GM19397 (cell line): Measurements from ENCODE around the gene LCE6A.

ENCODE experiments used
- ATAC-seq: cut with Tn5 transposase; IDR thresholded peaks from one replicate; pipeline ENCODE4 v1.9.1; 2021; ENCODE audit warnings: mild to moderate bottlenecking, moderate library complexity; ENCODE audit not compliant: unreplicated experiment

The LCE6A gene, protein sequence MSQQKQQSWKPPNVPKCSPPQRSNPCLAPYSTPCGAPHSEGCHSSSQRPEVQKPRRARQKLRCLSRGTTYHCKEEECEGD

DNA sequence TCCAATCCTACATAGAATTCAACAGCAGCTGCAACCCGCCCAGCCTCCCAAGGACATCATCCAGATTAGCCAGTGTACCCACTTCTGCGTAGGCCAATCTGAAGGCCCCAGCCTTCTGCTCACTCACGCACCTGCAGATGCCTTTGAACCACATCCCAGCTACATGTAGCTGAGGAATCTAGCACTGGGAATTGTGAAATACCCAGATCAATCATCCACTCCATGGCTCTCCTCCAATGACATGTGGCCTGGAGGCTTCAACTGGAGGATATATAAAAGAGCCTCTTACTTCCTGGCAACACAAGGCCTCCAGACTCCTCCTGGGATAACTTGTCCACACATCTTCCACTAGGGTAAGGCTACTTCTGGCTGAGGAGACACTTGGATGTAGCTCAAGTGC is at the start of gene LCE6A:
TSS of gene LCE6A (plus strand) at position 301 of the 400 bp plus-strand sequence. CDS start 665 bp downstream, outside the sequence.
- ATAC-seq = no peak

DNA sequence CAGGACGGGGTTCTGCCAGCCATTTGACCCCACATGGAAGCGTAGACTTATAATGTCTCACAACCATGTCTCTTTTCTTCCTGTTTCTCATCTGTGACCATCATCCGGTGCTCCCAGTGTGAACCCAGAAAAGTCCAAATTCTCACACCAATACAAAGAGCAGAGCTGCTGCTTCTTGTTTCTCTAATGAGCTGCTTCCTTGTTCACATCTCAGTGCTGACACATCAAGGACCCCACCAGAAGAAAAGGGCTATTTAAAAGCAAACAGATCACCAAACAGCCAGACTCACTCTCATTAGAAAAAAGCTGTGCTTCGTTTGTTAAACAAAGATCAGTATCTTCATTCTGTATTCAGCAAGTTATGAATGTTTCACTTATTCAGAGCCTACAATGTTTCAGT is 47.0 kb upstream of the LCE6A start:
- ATAC-seq = no peak

- no peak for ATAC-seq
These were observed 46.2 kb upstream of the LCE6A start, which contains the start of gene LCE1D for GRCh38 chr1:152796421-152796820. Gene LCE1D, plus strand, starts transcription at chr1:152796721. Its CDS starts 1,074 bp downstream, at chr1:152797795.

GRCh38 chr1:152801333-152801732 is 41.3 kb upstream of the LCE6A start:
- ATAC-seq = no peak

DNA sequence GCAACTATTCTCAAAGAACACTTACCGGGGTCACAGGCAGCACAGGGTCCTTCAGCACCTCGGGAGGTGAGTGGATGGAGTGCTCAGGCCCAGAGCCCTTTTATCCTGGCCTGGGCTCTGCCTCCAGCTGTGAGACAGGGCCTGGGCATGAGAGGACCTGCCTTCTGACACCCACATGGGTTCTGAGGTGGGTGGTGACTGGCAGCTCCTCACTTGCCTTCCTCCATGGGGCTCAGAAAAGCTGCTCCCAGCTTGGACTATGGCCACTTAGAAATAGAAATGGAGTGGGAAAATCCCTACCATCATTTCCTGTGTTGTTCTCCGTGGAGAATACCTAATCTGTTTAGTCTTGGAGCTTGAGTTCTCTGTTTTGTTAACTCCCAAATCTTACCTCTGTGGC is 36.1 kb upstream of the LCE6A start, which contains the start of gene LCE1C:
TSS of gene LCE1C (minus strand) at position 76 of the 400 bp plus-strand sequence. CDS start 1,173 bp downstream, outside the sequence.
- ATAC-seq = no peak

DNA sequence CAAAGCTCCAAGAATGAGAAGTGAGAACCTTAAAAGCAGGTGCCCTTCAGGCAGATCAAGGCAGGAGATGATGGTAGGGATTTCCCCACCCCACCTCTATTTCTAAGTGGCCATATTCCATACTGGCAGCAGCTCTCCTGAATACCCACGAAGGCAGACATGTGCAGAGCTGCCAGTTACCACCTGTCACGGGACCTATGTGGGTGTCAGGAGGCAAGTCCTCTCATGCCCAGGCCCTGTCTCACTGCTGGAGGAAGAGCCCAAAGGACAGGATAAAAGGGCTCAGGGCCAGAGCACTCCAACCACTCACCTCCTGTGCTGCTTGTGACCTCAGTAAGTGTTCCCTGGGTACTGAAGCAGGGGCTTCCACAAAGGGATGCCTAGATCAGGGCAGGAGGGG is 31.6 kb upstream of the LCE6A start:
- ATAC-seq = no peak

GRCh38 chr1:152811671-152812070 is 31.0 kb upstream of the LCE6A start, which contains the start of gene LCE1B:
Gene LCE1B, plus strand, starts transcription at chr1:152811971. Its CDS starts 476 bp downstream, at chr1:152812447.
- no peak for ATAC-seq

DNA sequence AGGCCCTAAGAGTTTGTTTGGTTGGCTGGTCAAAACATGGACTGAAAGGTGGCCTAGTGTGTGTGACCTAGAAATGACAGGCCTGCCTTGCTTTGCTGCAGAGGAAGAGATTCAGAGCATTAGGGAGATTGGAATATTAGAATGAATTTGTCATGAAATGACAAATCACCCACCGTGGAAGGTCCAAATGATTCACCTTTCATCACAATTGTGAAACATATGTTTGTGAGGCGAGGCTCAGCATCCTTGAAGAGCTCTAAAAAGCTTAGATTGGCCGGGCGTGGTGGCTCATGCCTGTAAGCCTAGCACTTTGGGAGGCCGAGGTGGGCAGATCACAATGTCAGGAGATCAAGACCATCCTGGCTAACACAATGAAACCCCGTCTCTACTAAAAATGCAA is 25.3 kb upstream of the LCE6A start:
- no peak for ATAC-seq

- no peak for ATAC-seq
These were observed 19.4 kb upstream of the LCE6A start for GRCh38 chr1:152823294-152823693.

- no peak for ATAC-seq
These were observed 17.7 kb upstream of the LCE6A start for GRCh38 chr1:152824964-152825363.

- ATAC-seq = no peak
These were observed 15.5 kb upstream of the LCE6A start, which contains the start of gene LCE1A for GRCh38 chr1:152827173-152827572. Gene LCE1A, plus strand, starts transcription at chr1:152827473. Its CDS starts 0 bp downstream, at chr1:152827473.

- no peak for ATAC-seq
These were observed 5.8 kb upstream of the LCE6A start for GRCh38 chr1:152836870-152837269.

DNA sequence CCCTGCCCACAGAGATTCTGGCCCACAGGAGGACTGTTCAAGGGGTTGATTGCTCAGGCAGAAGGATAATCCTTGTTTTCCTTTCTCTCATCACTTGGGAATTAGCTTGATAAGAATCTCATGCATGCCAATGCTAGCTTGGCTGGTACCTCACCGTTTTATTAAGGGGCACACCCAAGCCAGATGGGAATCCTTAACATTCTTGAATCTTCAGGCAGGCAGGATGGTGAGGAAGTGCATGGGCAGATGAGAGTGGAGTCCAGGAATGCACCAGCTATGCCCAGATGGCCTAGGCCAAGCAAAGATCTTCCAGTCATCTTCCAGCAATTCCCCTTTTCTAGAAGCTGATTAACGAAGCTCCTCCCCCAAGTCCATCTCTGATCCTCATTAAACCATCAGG is 13.0 kb downstream of the LCE6A start:
- no peak for ATAC-seq

GRCh38 chr1:152858062-152858461 is 15.4 kb downstream of the LCE6A start:
- ATAC-seq = no peak

DNA sequence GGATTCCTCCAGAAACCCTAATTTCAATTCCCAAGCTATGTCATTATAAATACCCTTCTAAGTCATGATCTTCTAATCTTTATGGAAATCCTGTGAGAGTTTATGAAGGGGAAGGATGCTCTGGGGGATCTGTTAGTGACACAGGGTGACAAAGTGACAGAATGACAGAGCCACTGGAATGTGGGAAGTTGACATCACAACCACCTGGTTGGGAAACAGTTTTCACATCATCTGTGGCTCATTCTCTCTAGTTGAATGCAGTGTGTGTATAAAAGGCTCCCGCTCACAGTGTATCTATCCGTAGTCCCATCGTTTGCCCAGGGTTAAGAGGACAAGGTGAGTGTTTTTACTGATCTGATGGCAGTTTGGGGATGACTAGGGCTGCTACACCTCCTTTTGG is 17.0 kb downstream of the LCE6A start, which contains the start of gene LCE7A:
TSS of gene LCE7A (plus strand) at position 301 of the 400 bp plus-strand sequence. CDS start 702 bp downstream, outside the sequence.
- ATAC-seq = no peak

GRCh38 chr1:152860129-152860528 is 17.5 kb downstream of the LCE6A start:
- no peak for ATAC-seq

GRCh38 chr1:152861374-152861773 is 18.7 kb downstream of the LCE6A start:
- no peak for ATAC-seq

GRCh38 chr1:152864443-152864842 is 21.8 kb downstream of the LCE6A start:
- ATAC-seq = no peak

GRCh38 chr1:152866321-152866720 is 23.7 kb downstream of the LCE6A start:
- ATAC-seq = no peak

DNA sequence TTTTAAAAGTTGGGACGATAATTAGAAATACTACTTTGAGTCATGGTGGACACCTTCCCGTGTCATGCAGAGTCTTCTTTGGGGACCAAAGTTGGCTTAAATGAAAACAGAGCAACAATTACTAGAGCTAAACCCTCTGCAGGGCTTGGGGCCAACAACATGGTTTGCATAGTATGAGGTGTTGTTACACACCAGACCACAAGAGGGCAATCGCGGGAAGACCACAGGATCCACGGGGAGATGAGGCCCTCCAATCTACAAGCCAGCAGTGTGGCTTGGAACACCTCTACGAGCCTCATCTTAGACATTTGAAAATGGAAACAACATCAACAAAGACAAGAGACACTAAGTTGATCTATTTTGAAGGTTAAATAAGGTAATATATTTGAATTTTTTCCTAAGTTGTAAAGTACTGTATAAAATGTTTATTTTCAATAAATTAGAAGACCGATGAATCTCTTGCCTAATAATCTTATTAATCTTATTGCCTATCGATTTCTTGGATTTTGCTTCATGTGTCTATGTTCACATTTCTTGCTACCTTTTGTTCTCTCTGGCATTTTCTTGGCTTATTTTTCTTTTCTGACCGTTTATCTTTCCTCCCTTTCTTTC is 27.3 kb downstream of the LCE6A start:
- no peak for ATAC-seq

DNA sequence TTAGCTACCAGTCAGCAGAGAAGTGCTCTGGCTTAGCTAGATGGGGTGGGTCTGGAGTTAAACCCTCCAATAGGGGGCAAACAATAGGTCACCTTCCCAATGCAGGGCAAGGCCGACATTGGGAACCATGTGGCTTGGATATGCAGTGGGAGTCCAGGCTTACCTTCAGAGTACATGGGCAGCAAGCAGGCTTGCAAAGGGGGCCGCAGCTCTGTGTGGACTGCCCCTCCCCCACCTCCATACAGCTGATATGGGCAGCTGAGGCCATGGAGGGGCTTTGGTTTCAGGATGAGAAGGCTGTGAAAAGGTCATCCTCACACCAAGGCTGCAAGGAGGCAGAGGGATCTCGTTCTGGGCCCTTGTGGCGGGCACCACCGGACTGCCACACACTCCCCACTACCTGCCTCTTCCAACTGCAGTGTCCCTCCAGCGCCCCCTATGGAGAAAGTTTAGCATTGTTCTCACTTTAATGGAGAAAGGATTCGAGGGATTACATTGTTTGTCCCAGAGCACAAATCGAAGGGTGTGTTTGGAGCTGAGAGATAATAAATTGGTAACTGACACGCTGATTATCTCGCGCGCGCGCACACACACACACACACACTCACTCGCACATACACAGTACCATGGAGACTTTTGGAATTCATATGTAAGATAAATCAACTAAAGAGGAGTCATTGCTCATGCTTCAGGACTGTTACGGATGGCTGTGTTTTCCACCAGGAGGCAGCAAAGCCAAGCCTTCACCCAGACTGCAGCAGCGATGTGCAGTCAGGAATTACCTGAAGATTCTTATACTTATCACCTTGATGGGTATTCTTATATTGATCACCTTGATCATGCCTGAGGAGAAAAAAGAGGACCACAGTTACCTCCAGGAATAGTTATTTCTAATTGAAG is 28.4 kb downstream of the LCE6A start:
- ATAC-seq = no peak
